GM19239 (cell line): ENCODE data around the gene RNF10.
A peak's percentile ranks its signal among the peaks of the same experiment; 100 is the strongest.

ENCODE experiments used
- DNase-seq: peaks from one replicate; pipeline ENCODE4 v3.0.0; 2011; ENCODE audit warnings: low spot score; ENCODE audit not compliant: insufficient read length
- FAIRE-seq: peaks from 2 replicates; lab custom pipeline; 2011; peaks lifted over from hg19 to GRCh38; lab: Jason Lieb, UNC

RNF10 gene

DNA sequence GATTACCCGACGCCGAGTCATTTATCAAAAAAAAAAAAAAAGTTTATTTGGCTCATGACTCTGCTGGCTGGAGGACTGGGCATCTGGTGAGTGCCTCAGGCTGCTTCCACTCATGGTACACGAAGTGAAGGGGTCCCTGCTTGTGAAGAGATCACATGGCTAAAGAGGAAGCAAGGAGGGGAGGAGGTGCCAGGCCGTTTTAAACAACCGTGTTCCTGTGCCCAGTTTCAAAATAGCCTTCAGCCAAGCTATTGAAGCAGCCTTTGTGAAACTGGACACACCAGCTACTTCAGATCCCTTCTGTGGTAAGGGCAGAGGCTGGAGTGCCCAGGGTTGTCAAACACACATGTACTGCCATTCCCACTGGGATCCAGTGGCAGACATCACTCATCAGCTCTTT is 39.4 kb downstream of the RNF10 start:
- no peak for FAIRE-seq
- DNase-seq: no peak

DNA sequence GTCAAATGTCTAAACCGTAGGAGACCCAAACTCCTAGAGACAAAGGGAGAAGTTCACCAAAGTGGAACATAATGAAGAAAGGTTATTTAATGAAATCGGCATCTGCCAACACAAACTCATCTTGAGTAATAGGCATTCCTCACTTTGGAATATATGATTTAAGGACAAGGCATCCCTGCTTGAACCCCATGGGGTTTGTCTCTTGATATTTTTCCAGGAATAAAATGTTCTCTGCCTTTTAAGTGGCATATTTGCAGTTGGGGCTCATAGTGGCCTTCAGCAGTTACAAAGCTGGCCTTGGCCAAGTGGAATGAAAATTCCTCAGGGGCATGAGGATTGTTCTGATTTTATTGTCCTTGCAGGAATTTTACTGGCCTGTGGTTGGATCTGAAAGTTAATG is 40.0 kb downstream of the RNF10 start:
- no peak for FAIRE-seq

DNA sequence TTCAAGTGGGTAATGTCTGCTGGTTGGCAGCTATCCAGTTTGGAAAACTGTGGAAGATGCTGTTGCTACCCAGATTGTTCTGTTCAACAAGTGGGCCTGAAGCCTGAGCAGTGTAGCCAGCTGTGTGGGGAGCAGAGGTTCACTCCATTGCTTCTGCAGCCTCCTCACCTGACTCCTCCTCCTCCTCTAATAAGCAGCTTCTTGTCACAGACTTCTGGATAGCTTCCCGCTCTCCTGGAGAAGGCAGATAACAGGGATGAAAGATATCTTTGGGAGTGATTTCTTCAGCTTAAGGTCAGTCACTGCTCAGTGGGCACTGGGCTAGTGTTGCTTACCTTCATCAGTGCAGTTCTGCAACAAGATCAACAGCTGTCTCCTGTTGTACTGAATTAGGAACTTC is 45.0 kb downstream of the RNF10 start:
- DNase-seq: no peak
- FAIRE-seq: no peak

More for the DNA sequence above, 40.0 kb downstream of the RNF10 start:
- DNase-seq: no peak

DNA sequence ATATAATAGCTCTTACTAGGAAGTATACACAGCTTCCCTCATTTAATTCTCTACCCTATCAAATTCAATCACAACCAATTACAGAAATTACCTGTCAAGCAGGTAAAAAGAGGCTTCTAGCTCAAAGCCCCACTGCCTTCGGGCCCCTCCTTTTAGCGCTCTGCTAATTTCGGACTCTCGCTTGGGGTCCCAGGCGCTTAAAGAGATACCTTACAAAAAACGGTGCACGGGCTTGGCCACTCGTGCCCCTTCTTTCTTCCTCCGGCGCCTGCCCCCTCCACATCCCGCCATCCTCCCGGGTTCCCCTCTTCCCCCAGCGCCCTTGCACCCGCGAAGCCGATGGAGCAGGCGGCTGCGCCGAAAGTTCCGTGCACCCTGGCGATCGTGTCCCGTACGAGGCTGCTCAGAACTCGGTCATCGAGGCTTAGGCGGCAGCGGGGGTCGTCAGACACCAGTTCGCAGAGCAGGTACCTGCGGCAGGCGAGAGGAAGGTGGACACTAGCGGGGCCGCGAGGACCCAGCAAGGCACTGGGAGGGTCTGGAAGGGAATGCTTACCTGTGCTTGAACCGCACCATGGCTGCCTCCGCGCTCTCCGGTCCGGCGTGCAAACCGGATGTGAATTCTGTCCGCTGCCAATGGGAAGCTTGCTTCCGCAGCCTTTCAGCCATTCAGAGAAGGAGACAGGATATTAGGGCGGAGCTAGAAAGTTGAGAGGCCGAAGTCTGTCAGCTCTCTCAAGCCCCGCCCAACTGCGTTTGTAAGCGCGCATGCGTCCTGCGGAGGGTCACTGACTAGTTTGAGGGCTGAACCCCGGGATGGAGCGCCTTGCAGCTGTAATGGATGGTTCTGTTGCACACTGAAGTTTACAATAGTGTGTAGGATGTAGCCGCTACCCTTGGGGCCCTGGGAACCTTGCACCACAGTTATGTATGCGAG is 46.9 kb downstream of the RNF10 start, which contains the start of gene POP5:
Gene POP5 (minus strand): TSS at position 616 of the 937 bp plus-strand sequence. CDS start 40 bp downstream, at position 576.
- DNase-seq: peak; percentile 89
- FAIRE-seq: peak; percentile 98

DNA sequence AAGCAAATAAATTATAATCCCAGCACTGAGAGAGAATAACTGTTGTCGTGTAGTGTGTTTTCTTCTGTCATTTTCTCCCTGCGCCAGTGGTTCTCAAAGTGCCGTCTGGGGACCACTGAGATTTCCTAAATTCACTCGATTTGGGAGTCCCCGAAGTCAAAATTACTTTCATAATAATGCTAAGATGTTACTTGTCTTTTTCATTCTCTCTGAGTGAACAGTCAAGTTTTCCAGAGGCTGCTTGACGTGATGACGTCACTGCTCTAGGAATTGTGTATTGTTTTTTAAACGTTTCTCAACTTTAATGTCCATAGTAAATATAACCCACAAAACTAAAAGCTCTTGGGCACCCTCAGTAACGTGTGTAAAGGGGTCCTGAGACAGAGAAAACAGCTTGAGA is 47.8 kb downstream of the RNF10 start:
- DNase-seq (no peak), FAIRE-seq (peak; percentile 18)

DNA sequence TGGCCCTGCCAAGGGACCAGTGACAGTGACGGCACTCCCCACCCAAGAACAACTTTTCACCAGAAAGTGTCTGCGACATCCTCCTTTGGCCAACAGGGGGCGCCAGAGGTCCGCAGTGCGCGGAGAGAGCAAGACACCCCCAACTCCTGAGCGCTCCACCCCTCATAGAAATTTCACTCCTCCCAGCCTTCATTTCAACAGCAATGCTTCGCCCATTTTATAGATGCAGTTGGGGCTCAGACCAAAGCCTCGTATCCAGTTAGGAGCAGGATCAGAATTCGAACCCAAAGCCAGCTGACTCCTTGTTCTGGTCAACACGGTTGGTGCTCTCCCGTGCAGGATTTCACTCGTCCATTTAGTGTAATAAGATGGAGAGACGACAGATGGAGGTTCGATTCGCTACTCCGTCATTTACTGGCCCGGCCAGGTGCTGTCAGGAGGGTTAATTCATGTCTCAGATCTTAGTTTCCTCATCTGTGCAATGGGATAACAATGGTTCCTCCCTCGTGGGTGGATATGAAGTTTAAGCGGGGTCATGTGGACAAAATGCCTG is 49.4 kb downstream of the RNF10 start:
- DNase-seq (peak; percentile 58), FAIRE-seq (peak; percentile 44)

DNA sequence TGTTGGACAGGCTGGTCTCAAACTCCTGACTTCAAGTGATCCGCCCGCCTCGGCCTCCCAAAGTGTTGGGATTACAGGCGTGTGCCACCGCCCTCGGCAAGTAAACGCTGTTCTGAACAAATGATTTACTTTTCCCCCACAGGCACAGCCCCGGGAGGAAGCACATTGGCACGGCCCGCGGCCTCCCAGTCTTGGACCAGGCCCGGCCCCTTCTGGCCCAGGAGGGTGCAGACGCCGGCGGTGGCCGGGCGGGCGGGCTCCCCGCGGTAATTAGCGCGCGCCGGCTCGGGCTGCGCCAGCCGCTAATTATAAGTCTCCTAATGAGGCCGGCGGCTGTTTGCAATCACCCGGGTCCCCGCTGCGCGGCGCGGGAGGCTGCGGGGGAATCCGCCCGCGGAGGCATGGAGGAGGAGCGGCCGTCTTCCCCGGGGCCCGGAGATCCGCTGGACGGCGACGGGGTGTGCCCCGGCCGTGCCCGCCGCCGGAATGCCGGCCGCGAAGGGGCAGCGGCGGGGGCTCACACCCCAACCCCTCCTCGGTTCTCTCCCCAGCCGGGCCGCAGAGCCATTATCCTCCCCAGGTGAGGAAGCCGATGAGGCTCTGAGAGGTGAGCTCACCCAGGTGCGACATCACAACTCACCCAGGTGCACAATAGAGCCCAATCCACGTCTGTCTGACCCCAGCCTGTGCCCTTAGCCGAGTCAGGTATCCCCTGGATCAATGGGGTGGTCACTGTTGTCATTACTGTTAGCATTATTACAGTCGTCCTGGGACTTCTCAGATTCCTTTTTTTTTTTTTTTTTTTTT is 50.4 kb downstream of the RNF10 start:
- DNase-seq (peak; percentile 33), FAIRE-seq (no peak)

DNA sequence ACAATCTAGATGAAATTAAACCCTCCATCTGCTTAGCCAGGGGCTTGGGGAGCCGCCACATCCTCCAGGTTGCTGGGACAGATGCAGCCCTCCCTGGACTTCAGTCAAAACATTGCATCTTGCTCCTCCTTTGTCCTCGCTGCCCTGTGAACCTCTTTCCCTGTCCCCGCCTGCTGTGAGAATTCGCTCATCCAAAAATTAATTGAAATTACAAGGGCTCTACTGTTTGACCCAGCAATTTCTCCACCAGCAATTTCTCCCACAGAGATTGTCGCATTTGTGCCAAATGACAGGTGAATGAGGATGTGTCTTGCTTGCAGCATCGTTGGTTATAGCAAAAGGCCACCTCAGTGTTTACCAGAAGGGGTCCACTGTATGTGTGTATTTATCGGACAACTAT is 52.0 kb downstream of the RNF10 start:
- DNase-seq (no peak), FAIRE-seq (no peak)

DNA sequence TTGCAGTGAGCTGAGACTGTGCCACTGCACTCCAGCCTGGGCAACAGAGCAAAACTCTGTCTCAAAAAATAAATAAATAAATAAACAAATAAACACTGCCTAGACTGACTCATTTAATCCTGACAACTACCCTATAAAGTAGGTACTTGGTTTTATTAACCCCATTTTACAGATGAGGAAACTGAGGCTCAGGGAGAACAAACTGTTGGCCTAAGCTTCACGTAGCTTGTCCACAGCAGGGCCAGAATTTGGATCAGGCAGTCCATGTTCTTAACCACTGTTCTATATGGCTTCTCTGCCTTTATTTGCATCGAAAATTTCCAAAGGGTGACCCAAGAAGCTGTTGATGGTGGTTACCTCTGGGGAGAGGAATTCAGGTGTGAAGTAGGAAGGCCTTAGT is 52.7 kb downstream of the RNF10 start:
- no peak for FAIRE-seq
- no peak for DNase-seq

DNA sequence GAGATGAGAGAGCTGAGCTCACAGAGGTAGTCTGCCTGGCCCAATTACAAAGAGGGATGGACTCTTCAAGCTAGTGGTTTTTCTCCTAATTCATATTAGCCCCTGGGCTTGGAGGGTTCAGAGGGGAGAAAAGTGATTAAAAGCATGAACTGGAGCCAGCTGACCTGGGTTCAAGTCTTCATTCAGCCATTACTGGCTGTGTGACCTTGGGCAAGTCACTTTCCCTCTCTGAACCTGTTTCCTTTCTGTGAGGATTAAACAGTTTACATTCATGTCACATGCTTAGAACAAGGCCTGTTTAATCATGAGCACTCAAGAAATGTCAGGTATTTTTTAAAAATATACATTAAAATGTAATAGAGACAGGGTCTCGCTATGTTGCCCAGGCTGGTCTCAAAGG is 54.2 kb downstream of the RNF10 start:
- FAIRE-seq (no peak), DNase-seq (no peak)

DNA sequence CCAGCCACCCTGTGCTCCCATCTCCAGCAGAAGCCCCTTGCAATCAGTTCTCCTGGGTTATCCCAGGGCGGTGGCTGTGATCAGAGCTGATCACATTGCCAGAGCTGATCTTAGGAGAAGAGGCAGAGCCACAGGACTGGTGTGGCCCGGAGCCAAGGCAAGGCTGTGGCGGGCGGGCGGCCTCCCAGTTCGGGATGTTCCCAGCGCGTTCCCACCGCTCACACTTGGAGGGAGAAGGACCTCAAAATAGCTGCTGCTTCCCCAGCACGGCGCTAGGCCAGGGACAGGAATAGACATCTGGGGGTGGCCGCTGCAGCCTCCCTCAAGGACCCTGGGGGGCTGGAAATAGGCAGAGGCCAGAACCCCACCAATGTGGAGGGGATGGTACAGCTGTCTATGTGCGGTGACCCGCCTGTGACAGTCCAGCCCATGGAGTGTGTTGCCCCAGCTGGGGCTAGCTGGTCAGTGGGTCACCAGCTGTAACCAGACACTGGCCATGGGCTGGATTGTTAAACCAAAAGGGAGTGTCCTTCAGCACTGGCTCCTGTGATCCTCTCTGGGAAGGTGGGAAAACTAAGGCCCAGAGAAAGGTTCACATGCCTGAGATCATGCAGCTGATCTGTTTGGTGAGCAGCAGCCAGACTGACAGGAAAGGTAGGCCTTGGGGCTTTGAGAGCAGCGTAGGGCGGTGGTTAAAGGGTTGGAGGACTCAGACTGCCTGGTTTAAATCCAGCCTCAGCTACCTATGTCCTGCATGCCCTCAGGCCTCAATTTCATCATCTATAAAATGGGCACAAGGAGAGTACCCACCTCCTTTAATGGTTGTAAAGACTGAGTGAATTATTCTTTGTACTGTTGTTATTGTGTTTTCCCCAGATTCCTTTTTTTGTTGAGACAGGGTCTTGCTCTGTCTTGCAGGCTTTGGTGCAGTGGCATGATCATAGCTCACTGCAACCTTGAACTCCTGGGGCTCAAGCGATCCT is 55.1 kb downstream of the RNF10 start:
- FAIRE-seq: no peak
- DNase-seq: no peak

DNA sequence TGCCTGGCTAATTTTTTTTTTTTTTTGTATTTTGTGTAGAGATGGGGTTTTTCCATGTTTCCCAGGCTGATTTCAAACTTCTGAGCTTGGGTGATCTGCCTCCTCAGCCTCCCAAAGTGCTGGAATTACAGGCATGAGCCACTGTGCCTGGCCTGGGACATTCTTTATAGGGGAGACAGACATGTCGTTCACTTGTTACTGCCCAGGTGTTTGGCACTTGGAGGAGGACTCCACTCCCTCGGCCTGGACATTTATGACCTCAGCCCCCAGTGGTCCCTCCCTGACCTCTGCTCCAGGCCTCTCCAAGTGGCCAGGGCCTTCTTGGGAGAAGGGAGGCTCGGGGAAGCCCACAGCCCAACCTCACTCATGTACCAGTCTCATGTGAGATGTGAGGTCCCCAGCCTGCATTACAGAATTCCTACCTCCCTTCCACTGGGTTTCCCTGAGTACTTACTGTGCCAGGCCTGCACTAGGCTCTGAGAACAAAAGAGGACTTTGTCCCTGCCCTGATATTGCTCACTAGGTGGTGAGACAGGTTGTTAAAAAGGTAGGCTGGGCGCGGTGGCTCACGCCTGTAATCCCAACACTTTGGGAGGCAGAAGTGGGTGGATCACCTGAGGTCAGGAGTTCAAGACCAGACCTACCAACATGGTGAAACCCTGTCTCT is 56.7 kb downstream of the RNF10 start:
- FAIRE-seq (no peak), DNase-seq (no peak)

DNA sequence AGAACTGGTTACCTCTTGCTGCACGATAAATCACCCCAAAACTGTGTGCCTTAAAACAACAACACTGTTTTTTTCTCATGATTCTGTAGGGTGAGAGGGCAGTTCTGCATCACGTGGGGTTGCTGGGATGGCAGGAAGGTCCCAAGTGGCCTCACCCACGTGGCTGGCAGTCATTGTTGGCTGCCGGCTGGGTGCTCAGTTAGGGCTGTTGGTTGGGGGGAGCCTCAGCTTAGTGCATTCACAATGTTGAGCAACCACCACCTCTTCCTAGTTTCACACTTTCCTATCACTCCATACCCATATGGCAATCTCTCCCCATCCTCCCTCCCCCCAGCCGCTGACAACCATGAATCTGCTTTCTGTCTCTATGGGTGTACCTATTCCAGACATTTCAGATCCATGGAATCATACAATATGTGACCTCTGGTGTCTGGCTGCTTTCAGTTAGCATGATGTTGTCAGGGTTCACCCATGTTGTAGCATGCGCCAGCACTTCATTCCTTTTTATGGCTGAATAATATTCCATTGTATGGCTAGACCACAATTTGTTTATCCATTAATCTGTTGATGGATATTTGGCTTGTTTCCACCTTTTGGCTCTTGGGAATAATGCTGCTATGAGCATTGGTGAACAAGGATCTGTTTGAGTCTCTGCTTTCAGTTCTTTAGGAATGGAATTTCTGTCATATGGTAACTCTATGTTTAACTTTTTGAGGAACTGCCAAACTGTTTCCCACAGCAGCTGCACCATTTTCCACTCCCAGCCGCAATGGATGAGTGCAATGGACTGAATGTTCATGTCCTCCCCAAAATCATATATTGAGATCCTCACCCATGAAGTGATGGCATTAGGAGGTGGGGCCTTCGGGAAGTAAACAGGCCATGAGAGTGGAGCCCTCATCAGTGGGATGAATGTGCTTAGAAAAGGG is 58.2 kb downstream of the RNF10 start:
- no peak for FAIRE-seq
- DNase-seq: no peak

DNA sequence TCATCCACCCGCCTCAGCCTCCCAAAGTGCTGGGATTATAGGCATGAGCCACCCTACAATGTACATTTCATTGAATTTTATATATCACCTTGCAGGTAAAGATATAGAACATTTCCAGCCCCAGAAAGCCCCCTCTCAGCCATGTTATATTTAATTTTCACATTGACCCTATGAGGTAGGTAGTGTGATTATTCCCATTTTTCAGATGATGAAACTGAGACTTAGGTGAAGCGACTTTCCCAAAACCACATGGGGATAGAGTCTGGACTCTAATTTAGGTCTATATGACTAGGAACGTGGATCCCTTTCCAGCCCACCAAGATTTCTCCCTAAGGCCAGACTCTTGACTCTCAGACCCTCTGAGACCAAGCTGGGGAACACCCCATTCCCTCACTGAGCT is 62.7 kb downstream of the RNF10 start:
- DNase-seq (no peak), FAIRE-seq (no peak)

DNA sequence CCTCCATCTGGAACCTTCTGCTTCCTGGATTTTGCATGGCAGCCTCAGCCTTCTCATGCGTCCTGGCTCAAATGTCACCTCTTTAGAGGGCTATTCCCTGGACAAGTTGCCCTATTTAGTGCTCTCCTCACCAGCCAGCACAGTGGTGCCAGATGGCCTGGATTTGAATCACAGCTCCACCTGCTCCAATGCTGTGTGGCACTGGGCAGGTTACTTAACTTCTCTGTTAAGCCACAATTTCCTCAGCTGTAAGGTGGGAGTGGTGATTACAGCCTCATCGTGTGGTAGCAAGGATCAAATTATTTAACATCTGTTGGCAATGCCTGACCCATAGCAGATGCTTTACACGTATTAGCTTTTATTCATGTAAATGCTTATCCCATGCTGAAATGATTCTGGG is 63.7 kb downstream of the RNF10 start:
- DNase-seq (no peak), FAIRE-seq (no peak)

DNA sequence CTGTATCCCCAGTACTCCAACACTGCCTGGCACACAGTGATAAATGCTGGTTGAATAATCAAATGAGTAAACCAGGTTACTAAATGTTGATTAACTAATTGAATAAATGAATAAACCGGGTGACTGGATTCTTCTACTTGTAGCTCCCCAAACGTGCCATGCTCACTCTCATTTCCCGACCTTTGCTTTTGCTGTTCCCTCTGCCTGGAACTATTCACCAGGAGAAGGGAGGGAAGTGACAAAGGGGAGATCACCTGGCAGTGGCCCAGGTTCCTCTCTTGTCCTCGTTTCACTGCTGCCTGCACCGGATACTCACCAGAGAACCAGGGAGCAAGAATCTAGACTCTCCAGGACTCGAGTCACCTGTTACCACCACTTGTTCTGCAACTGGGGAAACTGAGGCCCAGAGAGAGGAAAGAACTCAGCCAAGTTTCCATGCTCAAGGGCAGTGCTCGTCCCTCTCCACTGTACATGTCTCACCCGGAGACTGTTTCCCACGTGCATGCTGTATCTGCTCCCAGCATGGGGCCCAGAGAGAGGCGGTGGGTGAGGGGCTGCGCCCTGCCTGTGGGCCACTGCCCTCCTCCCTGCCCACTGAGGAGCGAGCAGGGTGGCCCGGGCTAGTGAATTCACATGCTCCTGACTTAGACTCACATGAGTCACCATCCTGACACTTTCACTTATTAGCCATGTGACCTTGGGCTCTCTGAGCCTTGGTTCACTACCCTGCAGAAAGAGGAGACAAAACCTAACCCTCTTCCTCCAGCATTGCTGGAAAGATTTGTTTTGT is 64.7 kb downstream of the RNF10 start:
- no peak for FAIRE-seq
- DNase-seq: no peak
